G401.6 (cell line): ENCODE data around the gene GDPD3.

Experiments
- FAIRE-seq: peaks from 2 replicates; lab custom pipeline; 2012; peaks lifted over from hg19 to GRCh38; lab: Jason Lieb, UNC

Gene GDPD3

GRCh38 chr16:30077656-30078055 lies 35.7 kb downstream of the GDPD3 start:
- FAIRE-seq, result no peak

GRCh38 chr16:30076276-30076791 lies 37.0 kb downstream of the GDPD3 start:
- FAIRE-seq, result no peak

GRCh38 chr16:30075503-30076275 lies 37.6 kb downstream of the GDPD3 start, which contains the start of gene PPP4C:
TSS of gene PPP4C (plus strand) at chr16:30075994. CDS start at chr16:30076378, 384 bp downstream.
- FAIRE-seq, result no peak

GRCh38 chr16:30070490-30070889 lies 42.8 kb downstream of the GDPD3 start:
- no peak for FAIRE-seq

GRCh38 chr16:30069611-30070462 lies 43.5 kb downstream of the GDPD3 start:
- no peak for FAIRE-seq

GRCh38 chr16:30068750-30069610 lies 44.4 kb downstream of the GDPD3 start:
- FAIRE-seq, result no peak

- no peak for FAIRE-seq
Measured at GRCh38 chr16:30068333-30068732, 45.0 kb downstream of the GDPD3 start.

- no peak for FAIRE-seq
Measured at GRCh38 chr16:30067584-30067916, 45.8 kb downstream of the GDPD3 start.

- FAIRE-seq, result no peak
Measured at GRCh38 chr16:30066761-30067583, 46.4 kb downstream of the GDPD3 start.

- no peak for FAIRE-seq
Measured at GRCh38 chr16:30065943-30066760, 47.2 kb downstream of the GDPD3 start.

- peak; percentile 95 for FAIRE-seq
Measured at GRCh38 chr16:30065102-30065942, 48.0 kb downstream of the GDPD3 start, which contains the start of gene ALDOA. TSS of gene ALDOA (plus strand) at chr16:30065760. CDS start at chr16:30066898, 1,138 bp downstream.

- FAIRE-seq, result no peak
Measured at GRCh38 chr16:30064729-30065101, 48.6 kb downstream of the GDPD3 start.

GRCh38 chr16:30063893-30064728 lies 49.2 kb downstream of the GDPD3 start:
- FAIRE-seq, result no peak

- no peak for FAIRE-seq
Measured at GRCh38 chr16:30063278-30063892, 50.0 kb downstream of the GDPD3 start.

GRCh38 chr16:30060836-30061554 lies 52.3 kb downstream of the GDPD3 start:
- FAIRE-seq, result no peak

GRCh38 chr16:30060346-30060745 lies 53.0 kb downstream of the GDPD3 start:
- no peak for FAIRE-seq

- FAIRE-seq, result no peak
Measured at GRCh38 chr16:30054959-30055553, 58.3 kb downstream of the GDPD3 start.
